LNCaP clone FGC (cell line): Measurements from ENCODE around the gene NAPA.

Experiments used
- DNase-seq: peaks from one replicate; pipeline ENCODE4 v3.0.0-alpha.2; 2011; ENCODE audit warnings: low read depth
- H3K4me3 ChIP-seq: 2 replicates; pipeline ENCODE4 v1.5.1; 2011; ENCODE audit warnings: mild to moderate bottlenecking, low read depth, low read length, control low read depth
- TF ChIP-seq, protein P1 (sequence below): IDR thresholded peaks from 2 replicates; pipeline ENCODE4 v1.5.1; 2012; ENCODE audit warnings: mild to moderate bottlenecking; ENCODE audit not compliant: control insufficient read depth, insufficient read depth; ENCODE audit errors: extremely low read depth

Gene NAPA

DNA sequence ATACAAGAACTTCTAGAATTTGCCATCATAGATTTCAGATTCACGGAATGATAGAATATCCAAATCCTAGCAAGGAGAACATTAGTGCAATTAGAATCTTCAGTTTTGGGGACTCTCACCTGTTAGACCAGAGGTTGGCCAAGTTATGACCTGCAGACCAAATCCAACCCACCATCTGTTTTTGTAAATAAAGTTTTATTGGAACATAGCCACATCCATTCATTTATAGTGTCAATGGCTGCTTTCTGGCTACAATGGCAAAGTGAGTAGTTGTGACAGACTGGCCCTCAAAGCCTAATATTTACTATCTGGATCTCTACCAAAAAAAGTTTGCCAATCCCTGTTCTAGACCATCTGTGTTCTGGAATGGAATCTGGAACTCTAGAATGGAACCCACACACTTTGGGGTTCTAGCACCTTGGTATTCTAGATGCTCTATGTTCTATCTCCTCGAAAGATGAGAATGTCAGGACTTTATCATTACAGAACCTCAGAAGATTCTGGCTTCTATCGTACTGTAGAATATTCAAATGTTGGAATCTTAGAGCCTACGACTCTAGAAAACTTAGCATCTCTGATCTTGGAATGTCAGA, 33.3 kb downstream of the NAPA start:
- H3K4me3 ChIP-seq: no peak overlapping the region
- DNase-seq: no peak
- TF ChIP-seq, protein P1, sequence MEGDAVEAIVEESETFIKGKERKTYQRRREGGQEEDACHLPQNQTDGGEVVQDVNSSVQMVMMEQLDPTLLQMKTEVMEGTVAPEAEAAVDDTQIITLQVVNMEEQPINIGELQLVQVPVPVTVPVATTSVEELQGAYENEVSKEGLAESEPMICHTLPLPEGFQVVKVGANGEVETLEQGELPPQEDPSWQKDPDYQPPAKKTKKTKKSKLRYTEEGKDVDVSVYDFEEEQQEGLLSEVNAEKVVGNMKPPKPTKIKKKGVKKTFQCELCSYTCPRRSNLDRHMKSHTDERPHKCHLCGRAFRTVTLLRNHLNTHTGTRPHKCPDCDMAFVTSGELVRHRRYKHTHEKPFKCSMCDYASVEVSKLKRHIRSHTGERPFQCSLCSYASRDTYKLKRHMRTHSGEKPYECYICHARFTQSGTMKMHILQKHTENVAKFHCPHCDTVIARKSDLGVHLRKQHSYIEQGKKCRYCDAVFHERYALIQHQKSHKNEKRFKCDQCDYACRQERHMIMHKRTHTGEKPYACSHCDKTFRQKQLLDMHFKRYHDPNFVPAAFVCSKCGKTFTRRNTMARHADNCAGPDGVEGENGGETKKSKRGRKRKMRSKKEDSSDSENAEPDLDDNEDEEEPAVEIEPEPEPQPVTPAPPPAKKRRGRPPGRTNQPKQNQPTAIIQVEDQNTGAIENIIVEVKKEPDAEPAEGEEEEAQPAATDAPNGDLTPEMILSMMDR: no peak

DNA sequence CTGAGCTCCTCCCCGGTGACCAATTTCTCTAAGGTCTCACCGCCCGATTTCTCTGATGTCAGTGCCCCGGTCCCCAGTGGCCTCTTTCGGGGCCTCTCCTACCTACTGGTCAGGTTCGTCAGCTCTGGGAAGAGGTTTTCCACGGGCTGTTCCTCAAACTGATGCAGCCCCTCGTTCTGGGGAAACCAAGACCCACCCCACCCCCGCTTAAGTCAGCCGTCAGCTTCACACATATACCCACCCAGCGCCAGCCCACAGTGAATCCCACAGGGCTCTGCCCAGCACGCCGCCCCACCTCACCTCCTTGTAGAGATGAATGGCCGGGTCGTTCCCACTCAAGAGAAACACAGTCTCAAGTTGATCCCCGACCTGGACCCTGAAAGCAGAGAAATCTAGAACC, 34.2 kb downstream of the NAPA start:
- no peak overlapping the region for H3K4me3 ChIP-seq
- TF ChIP-seq, protein P1: no peak
- DNase-seq: no peak

DNA sequence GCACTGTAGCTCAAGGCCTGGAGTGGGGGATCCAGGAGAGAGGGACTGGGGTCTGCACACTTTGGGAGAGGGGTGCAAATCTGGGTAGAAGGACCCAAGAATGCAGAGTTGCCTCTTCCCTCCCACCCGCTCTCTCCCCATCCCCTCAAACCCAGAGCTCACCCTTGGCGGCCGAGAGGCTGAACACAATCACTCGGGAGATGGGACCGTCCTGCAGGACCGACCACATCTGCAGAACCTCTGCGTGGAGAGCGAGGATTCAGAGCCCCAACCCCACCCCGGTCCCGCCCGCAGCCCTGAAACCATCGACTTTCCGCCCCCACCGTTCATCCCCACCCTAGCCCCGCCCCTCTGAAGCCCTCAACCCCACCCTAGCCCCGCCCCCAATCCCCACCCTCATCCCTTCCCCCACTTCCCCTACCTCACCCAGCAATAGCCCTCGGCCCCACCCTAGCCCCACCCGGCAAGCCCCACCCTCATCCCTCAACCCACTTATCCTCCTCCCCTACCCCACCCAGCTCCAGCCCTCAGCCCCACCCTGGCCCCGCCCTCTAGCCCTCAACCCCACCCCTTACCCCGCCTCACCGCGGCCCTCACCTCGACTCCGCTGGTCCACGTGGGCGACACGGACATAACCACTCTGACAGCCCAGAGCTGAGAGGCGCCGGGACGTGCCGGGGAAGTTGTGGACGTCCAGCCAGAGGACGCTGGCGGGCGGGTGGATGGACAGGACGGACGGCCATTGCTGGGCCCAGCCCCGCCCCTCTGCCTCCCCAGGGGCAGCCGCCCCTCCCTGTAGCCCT, 35.0 kb downstream of the NAPA start:
- DNase-seq: no peak
- TF ChIP-seq, protein P1: no peak
- H3K4me3 ChIP-seq: no peak overlapping the region

DNA sequence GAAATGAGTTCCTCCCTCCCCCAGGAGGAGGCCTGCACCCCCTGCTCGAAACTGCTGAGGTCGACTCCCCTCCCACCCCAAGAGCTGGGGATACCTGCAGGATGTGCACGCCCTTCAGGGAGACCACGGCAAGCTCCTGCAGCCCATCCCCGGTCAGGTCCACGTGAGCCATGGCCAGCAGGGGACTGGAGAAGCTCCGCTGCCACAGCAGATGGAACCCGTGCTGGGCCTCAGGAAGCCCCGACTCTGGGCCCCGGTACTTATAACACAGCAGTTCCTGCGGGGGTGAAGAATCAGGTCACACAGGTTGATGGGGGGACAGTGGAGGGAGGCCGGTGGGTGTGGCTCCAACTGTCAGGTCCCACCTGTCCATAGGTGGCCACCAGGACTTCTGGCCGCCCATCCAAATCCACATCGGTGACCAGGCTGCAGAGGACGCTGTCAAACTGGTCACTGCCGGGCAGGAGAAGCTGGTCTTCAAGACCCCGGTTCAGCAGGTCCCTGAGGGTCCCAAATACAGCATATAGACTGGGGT, 38.4 kb downstream of the NAPA start:
- no peak overlapping the region for H3K4me3 ChIP-seq
- TF ChIP-seq, protein P1: no peak
- DNase-seq: no peak

DNA sequence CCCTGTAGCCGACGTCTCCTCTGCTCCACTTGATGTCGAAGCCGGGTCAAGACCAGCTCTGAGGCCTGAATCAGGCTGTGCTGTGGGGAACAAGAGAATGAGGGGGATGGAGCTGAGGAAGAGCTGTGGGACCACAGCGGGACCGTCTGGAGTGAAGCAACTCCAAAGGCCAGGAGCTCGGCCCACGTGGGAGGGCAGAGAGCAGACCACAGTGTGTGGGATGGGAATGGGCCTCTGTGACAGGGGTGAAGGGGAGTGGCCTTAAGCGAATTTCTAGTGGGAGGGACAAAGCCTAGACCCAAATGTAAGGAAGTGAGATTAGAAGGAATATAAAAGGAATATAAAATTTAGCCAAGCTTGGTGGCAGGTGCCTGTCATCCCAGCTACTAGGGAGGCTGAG, 39.4 kb downstream of the NAPA start:
- DNase-seq: no peak
- TF ChIP-seq, protein P1: no peak
- no peak overlapping the region for H3K4me3 ChIP-seq

DNA sequence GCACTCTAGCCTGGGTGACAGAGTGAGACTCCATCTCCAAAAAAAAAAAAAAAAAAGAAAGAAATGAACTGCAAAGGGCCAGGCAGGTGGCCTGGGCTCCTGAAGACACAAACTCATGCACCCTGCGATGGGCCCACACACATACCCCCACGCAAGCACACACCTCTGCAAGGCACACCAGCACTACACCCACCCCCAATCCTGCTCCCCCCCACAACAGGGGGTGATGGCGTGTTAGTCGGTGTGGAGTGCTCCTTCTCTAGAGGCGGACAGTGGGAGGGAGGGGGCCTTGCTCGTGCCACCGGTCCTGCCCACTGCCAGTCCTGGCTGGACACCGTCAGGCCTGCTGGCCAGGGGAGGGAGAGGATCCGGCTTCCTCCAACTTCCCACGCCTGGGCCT, 41.5 kb downstream of the NAPA start:
- no peak overlapping the region for H3K4me3 ChIP-seq
- TF ChIP-seq, protein P1: no peak
- no peak for DNase-seq
